ENCODE data around the gene ANKRD10.

Gene ANKRD10

GRCh38 chr13:110875241-110875640 lies 39.6 kb downstream of the ANKRD10 start (continued):
- TF ChIP-seq, protein P1, sequence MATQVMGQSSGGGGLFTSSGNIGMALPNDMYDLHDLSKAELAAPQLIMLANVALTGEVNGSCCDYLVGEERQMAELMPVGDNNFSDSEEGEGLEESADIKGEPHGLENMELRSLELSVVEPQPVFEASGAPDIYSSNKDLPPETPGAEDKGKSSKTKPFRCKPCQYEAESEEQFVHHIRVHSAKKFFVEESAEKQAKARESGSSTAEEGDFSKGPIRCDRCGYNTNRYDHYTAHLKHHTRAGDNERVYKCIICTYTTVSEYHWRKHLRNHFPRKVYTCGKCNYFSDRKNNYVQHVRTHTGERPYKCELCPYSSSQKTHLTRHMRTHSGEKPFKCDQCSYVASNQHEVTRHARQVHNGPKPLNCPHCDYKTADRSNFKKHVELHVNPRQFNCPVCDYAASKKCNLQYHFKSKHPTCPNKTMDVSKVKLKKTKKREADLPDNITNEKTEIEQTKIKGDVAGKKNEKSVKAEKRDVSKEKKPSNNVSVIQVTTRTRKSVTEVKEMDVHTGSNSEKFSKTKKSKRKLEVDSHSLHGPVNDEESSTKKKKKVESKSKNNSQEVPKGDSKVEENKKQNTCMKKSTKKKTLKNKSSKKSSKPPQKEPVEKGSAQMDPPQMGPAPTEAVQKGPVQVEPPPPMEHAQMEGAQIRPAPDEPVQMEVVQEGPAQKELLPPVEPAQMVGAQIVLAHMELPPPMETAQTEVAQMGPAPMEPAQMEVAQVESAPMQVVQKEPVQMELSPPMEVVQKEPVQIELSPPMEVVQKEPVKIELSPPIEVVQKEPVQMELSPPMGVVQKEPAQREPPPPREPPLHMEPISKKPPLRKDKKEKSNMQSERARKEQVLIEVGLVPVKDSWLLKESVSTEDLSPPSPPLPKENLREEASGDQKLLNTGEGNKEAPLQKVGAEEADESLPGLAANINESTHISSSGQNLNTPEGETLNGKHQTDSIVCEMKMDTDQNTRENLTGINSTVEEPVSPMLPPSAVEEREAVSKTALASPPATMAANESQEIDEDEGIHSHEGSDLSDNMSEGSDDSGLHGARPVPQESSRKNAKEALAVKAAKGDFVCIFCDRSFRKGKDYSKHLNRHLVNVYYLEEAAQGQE (tag by site-specific recombination; IDR thresholded peaks at IDR 0.05), result no peak

GRCh38 chr13:110874508-110874960 lies 40.3 kb downstream of the ANKRD10 start:
- H3K36me3 ChIP-seq (ENCODE audit: control insufficient read depth in 2 of 2, insufficient read depth in 1 of 2, low read length in 2 of 2), result peaks cover 0 to 1% of the 10 kb centered on the region in 2 experiments; a peak in 1 of 3 replicates
- CTCF ChIA-PET, result no interaction called here
- no peak overlapping the region for H3K27ac ChIP-seq (ENCODE audit: extremely low read depth, low read depth, low read length)
- no peak overlapping the region; the same call in 1 of the 2 replicates for H3K4me3 ChIP-seq (ENCODE audit: low read depth, low read length)
- H3K9me3 ChIP-seq (ENCODE audit: control insufficient read depth, insufficient read depth, low read depth, low read length), result no peaks in the 10 kb centered on the region
- H3K4me1 ChIP-seq (ENCODE audit: control insufficient read depth, insufficient read depth, low read length), result no peaks in the 10 kb centered on the region; the same call in 1 of the 2 replicates
- POLR2A ChIA-PET, result no interaction called here
- TF ChIP-seq SP3 (tag by site-specific recombination; IDR thresholded peaks at IDR 0.05), result peak; percentile 46
- TF ChIP-seq ZNF426 (tag by site-specific recombination; IDR thresholded peaks at IDR 0.05), result no peak
- 0 out of 2 replicates have a peak, but pooled peaks have one; percentile 45 for TF ChIP-seq ZNF560 (tag by site-specific recombination; IDR thresholded peaks at IDR 0.05; ENCODE audit: borderline replicate concordance)
- TF ChIP-seq ZNF747 (tag by site-specific recombination; IDR thresholded peaks at IDR 0.05), result no peak
- TF ChIP-seq ZNF391 (tag by site-specific recombination; IDR thresholded peaks at IDR 0.05; ENCODE audit: borderline replicate concordance, low read depth), result no peak; the same call in 1 of the 2 replicates
- no peak for TF ChIP-seq GLI4 (tag by site-specific recombination; IDR thresholded peaks at IDR 0.05)
- TF ChIP-seq KLF9 (tag by site-specific recombination; IDR thresholded peaks at IDR 0.05; ENCODE audit: low read depth), result 0 out of 2 replicates have a peak, but pooled peaks have one; percentile 52
- peak; percentile 69 for TF ChIP-seq KLF1 (tag by site-specific recombination; IDR thresholded peaks at IDR 0.05)
- peak; percentile 97 for TF ChIP-seq PRDM4 (tag by site-specific recombination; IDR thresholded peaks at IDR 0.05)
- no peak for TF ChIP-seq ZNF175 (tag by site-specific recombination; IDR thresholded peaks at IDR 0.05)
- 0 out of 2 replicates have a peak, but pooled peaks have one; percentile 2 for TF ChIP-seq ZBTB7A (tag by site-specific recombination; IDR thresholded peaks at IDR 0.05; ENCODE audit: low read depth)
- TF ChIP-seq, protein P2, sequence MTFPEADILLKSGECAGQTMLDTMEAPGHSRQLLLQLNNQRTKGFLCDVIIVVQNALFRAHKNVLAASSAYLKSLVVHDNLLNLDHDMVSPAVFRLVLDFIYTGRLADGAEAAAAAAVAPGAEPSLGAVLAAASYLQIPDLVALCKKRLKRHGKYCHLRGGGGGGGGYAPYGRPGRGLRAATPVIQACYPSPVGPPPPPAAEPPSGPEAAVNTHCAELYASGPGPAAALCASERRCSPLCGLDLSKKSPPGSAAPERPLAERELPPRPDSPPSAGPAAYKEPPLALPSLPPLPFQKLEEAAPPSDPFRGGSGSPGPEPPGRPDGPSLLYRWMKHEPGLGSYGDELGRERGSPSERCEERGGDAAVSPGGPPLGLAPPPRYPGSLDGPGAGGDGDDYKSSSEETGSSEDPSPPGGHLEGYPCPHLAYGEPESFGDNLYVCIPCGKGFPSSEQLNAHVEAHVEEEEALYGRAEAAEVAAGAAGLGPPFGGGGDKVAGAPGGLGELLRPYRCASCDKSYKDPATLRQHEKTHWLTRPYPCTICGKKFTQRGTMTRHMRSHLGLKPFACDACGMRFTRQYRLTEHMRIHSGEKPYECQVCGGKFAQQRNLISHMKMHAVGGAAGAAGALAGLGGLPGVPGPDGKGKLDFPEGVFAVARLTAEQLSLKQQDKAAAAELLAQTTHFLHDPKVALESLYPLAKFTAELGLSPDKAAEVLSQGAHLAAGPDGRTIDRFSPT (tag by site-specific recombination; IDR thresholded peaks at IDR 0.05), result no peak
- no peak for TF ChIP-seq HOXD13 (CRISPR knock-in tag; IDR thresholded peaks at IDR 0.05; ENCODE audit: borderline replicate concordance)
- TF ChIP-seq ZNF704 (tag by site-specific recombination; IDR thresholded peaks at IDR 0.05), result no peak
- TF ChIP-seq REPIN1 (tag by site-specific recombination; IDR thresholded peaks at IDR 0.05; ENCODE audit: low read depth), result no peak
- TF ChIP-seq ZNF423 (tag by site-specific recombination; IDR thresholded peaks at IDR 0.05), result no peak
- TF ChIP-seq ZXDB (tag by site-specific recombination; IDR thresholded peaks at IDR 0.05), result no peak
- no peak; the same call in 1 of the 2 replicates for TF ChIP-seq AEBP2 (tag by site-specific recombination; IDR thresholded peaks at IDR 0.05; ENCODE audit: borderline replicate concordance)
- TF ChIP-seq ZNF571 (tag by site-specific recombination; IDR thresholded peaks at IDR 0.05), result no peak
- peak; percentile 57; the same call in 1 of the 2 replicates for TF ChIP-seq IKZF3 (tag by site-specific recombination; IDR thresholded peaks at IDR 0.05)
- peak; percentile 53 for TF ChIP-seq PATZ1 (tag by site-specific recombination; IDR thresholded peaks at IDR 0.05)
- TF ChIP-seq ZFHX2 (tag by site-specific recombination; conservative IDR thresholded peaks at IDR 0.05), result 0 out of 2 replicates have a peak, but pooled peaks have one; percentile 9
- TF ChIP-seq TRIM28 (IDR thresholded peaks at IDR 0.05; ENCODE audit: borderline replicate concordance, low read length), result no peak

Data from HEK293 (cell line).